ENCODE measurements around the gene KLHL7. TPM values are rescaled to one million over a fixed set of nuclear protein-coding genes. Genes with fewer than 3 reads are reported as not detected.

KLHL7 gene
- total RNA-seq, 1 experiment from 2014 or later = 33.8 TPM

DNA sequence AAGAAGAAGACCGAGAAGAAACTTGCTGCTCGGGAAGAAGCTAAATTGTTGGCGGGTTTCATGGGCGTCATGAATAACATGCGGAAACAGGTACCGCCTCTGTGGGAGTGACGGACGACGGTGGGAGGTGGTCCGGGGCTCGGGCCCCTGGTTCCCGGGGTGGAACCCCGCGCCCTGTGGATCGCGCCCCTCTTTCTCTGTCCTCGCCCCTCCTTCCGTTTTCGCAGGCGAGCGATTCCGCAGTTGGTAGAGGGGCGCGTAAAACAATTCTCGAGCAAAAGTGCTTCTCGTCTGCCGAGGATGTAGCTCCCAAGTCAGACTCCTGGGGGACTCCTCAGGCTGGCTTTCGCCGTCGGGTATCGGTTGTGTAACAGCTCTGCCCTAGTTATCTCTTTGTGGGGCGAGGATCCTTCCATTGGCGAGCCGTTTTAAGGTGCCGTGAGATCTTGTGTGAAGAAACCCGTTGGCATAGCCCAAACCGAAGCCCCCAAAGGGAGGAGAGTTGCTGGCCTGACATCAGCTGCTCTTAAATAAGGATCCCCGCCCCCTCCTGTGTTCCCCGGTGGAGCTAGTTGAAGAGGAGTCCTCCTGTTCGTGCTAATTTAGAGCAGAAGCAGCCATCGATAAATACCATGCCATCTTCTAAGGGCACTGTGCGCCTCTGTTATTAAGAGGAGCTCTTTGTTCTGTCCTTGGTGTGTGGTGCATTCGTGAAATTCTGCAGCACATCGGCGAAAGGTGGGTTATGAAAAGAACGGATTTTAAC, 655 bp downstream of the KLHL7 start:
- H3K4me3 ChIP-seq (ENCODE audit: low read depth in 2 of 2, low read length in 2 of 2) = peak overlapping the region; percentile 96 to 98
- H3K27ac ChIP-seq (ENCODE audit: low read length) = peak overlapping the region; percentile 93
- CTCF ChIA-PET = interaction anchor here (0.6 to 1.1 kb wide), 3 partner anchors 75 to 379 kb away, joined by 3 to 6 read pairs (median 5); partner anchors contain the start of genes IL6 and NUP42
- no TSS peak for BruUV-seq (replicated peaks)
- POLR2A ChIA-PET = interaction anchor here (0.6 to 0.9 kb wide), 6 partner anchors 19 to 519 kb away, joined by 3 to 10 read pairs (median 3); no protein-coding TSS in a partner anchor
- H3K9me3 ChIP-seq (ENCODE audit: control insufficient read depth, insufficient read depth, low read depth, low read length) = no peaks in the 10 kb centered on the region
- TF ChIP-seq, protein P1, sequence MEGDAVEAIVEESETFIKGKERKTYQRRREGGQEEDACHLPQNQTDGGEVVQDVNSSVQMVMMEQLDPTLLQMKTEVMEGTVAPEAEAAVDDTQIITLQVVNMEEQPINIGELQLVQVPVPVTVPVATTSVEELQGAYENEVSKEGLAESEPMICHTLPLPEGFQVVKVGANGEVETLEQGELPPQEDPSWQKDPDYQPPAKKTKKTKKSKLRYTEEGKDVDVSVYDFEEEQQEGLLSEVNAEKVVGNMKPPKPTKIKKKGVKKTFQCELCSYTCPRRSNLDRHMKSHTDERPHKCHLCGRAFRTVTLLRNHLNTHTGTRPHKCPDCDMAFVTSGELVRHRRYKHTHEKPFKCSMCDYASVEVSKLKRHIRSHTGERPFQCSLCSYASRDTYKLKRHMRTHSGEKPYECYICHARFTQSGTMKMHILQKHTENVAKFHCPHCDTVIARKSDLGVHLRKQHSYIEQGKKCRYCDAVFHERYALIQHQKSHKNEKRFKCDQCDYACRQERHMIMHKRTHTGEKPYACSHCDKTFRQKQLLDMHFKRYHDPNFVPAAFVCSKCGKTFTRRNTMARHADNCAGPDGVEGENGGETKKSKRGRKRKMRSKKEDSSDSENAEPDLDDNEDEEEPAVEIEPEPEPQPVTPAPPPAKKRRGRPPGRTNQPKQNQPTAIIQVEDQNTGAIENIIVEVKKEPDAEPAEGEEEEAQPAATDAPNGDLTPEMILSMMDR (IDR thresholded peaks at IDR 0.05) = no peak
- TF ChIP-seq, protein P2, sequence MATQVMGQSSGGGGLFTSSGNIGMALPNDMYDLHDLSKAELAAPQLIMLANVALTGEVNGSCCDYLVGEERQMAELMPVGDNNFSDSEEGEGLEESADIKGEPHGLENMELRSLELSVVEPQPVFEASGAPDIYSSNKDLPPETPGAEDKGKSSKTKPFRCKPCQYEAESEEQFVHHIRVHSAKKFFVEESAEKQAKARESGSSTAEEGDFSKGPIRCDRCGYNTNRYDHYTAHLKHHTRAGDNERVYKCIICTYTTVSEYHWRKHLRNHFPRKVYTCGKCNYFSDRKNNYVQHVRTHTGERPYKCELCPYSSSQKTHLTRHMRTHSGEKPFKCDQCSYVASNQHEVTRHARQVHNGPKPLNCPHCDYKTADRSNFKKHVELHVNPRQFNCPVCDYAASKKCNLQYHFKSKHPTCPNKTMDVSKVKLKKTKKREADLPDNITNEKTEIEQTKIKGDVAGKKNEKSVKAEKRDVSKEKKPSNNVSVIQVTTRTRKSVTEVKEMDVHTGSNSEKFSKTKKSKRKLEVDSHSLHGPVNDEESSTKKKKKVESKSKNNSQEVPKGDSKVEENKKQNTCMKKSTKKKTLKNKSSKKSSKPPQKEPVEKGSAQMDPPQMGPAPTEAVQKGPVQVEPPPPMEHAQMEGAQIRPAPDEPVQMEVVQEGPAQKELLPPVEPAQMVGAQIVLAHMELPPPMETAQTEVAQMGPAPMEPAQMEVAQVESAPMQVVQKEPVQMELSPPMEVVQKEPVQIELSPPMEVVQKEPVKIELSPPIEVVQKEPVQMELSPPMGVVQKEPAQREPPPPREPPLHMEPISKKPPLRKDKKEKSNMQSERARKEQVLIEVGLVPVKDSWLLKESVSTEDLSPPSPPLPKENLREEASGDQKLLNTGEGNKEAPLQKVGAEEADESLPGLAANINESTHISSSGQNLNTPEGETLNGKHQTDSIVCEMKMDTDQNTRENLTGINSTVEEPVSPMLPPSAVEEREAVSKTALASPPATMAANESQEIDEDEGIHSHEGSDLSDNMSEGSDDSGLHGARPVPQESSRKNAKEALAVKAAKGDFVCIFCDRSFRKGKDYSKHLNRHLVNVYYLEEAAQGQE (IDR thresholded peaks at IDR 0.05; ENCODE audit: insufficient read depth in 1 of 2, low read depth in 2 of 2, low read length in 1 of 2) = no peak
- TF ChIP-seq TCF7L2 (IDR thresholded peaks at IDR 0.05; ENCODE audit: low read depth, low read length) = no peak
- no peak for TF ChIP-seq POLR2AphosphoS5 (IDR thresholded peaks at IDR 0.05; ENCODE audit: low read depth, low read length)
- no peak for TF ChIP-seq SIN3A (IDR thresholded peaks at IDR 0.05; ENCODE audit: borderline replicate concordance, insufficient read depth, low read depth, low read length)
- no peaks in the 10 kb centered on the region; the same call in 1 of the 2 replicates for H3K36me3 ChIP-seq (ENCODE audit: control insufficient read depth, insufficient read depth, low read length)
- H3K27me3 ChIP-seq (ENCODE audit: control insufficient read depth, insufficient read depth, low read length) = no peaks in the 10 kb centered on the region
- intact Hi-C loops (cut with micrococcal nuclease; ENCODE audit: unreplicated experiment) = loop anchor here (5.0 kb wide), 1 partner anchor 76 kb away; the partner anchor contains the start of gene NUP42
- ATAC-seq (peak; percentile 68), DNase-seq (ENCODE audit: low read depth, low spot score) (no peak)
- peaks cover 17% of the 10 kb centered on the region for H3K4me1 ChIP-seq (ENCODE audit: control insufficient read depth, insufficient read depth, low read length)
- in situ Hi-C loops (cut with HindIII; ENCODE audit: low pct_unique_long_range_greater_than_20kb, low sequenced_read_pairs) = no loop called here

DNA sequence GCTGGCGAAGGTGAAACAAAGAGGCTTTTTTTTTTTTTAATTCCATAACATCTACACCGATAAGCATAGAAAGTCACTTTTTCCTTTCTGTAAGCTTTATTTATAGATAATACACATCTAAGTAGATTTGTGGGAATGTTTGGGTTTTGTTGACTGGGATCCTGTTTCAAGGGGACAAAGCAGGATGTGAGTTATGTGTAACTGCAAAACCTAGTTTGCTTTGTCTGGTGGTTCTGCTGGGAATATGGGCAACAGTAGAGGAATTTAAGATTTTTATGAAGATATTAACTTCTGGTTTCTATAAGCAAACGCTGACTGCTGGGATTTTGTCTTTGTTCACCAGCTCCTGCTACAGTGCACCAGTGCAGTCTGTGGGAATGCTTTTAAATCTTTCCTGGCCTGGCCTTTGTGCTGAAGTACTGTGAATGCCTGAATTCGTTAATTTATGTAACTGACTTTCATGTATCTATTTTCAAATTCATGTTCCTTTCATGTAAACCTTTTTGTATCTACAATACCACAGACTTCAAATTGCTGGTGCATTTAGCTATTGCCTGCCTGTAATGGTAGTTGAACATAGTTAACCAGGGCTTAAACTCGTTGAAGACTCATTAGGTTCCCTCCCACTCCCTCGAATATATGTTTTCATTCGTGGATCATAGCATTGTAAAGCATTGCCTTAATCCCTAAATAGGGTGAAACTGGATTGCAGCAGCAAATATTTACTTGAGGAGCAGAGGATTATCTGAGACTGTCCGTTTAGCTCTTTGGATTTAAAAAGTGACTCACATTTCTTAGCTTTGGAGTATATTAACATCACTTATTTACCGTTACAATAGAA, 1.5 kb downstream of the KLHL7 start:
- Histone ChIP-seq H3K27me3 (ENCODE audit: control insufficient read depth, insufficient read depth, low read length) (no peaks in the 10 kb centered on the region), H3K27ac (ENCODE audit: low read length) (peak overlapping the region; percentile 93), H3K9me3 (ENCODE audit: control insufficient read depth, insufficient read depth, low read depth, low read length) (no peaks in the 10 kb centered on the region), H3K4me3 (ENCODE audit: low read depth in 2 of 2, low read length in 2 of 2) (peak overlapping the region; percentile 96 to 98), H3K36me3 (ENCODE audit: control insufficient read depth, insufficient read depth, low read length) (no peaks in the 10 kb centered on the region; the same call in 1 of the 2 replicates), H3K4me1 (ENCODE audit: control insufficient read depth, insufficient read depth, low read length) (peaks cover 17% of the 10 kb centered on the region)
- TSS peak; percentile 60 for BruUV-seq (replicated peaks)
- CTCF ChIA-PET = interaction anchor here (1.1 kb wide), 1 partner anchor 74 kb away, joined by 6 read pairs; the partner anchor contains the start of gene NUP42
- POLR2A ChIA-PET = interaction anchor here (0.6 to 0.9 kb wide), 4 partner anchors 31 to 520 kb away, joined by 3 to 10 read pairs (median 4); no protein-coding TSS in a partner anchor
- DNase-seq (ENCODE audit: low read depth, low spot score) = no peak
- ATAC-seq = no peak
- in situ Hi-C loops (cut with HindIII; ENCODE audit: low pct_unique_long_range_greater_than_20kb, low sequenced_read_pairs) (no loop called here), intact Hi-C loops (cut with micrococcal nuclease; ENCODE audit: unreplicated experiment) (loop anchor here (5.0 kb wide), 1 partner anchor 75 kb away; the partner anchor contains the start of gene NUP42)
- no peak for TF ChIP-seq TCF7L2 (IDR thresholded peaks at IDR 0.05; ENCODE audit: low read depth, low read length)
- TF ChIP-seq, protein P1 (IDR thresholded peaks at IDR 0.05) = no peak
